Tibial artery (tissue), 4 donors: Measurements from ENCODE around the gene BAG1.
A peak's percentile ranks its signal among the peaks of the same experiment; 100 is the strongest.

Source experiments
- DNase-seq, 2 donors: peaks; one replicate each; pipeline ENCODE4 v3.0.0-alpha.2; 2019
- H3K27ac ChIP-seq, 2 donors: fragments of 200-600 bp; sonication (generic) in 1 of 2; 1 replicate in 1 of 2; 2 replicates in 1 of 2; pipeline ENCODE4 v1.5.1; 2018 to 2019; ENCODE audit warnings: mild to moderate bottlenecking in 1 of 2
- H3K27me3 ChIP-seq, 2 donors: fragments of 200-600 bp; sonication (generic) in 1 of 2; one replicate each; pipeline versions ENCODE4 v1.5.1 to v1.6.0; 2016 to 2019
- H3K36me3 ChIP-seq, 3 donors: fragments of 200-600 bp; sonication (generic) in 2 of 3; one replicate each; pipeline ENCODE4 v1.5.1; 2016 to 2019; ENCODE audit warnings: mild to moderate bottlenecking in 2 of 3
- H3K4me1 ChIP-seq, 4 donors: fragments of 200-600 bp; sonication (generic) in 2 of 4; 1 replicate in 3 of 4; 2 replicates in 1 of 4; pipeline ENCODE4 v1.5.1; 2016 to 2019
- H3K4me3 ChIP-seq, 2 donors: fragments of 200-600 bp; sonication (generic) in 1 of 2; 1 replicate in 1 of 2; 2 replicates in 1 of 2; pipeline ENCODE4 v1.5.1; 2018 to 2019; ENCODE audit warnings: mild to moderate bottlenecking in 2 of 2
- H3K9me3 ChIP-seq, 3 donors: fragments of 200-600 bp; sonication (generic) in 1 of 3; one replicate each; pipeline ENCODE4 v1.5.1; 2016 to 2019
- CTCF ChIP-seq, 2 experiments: fragments of 200-600 bp in 1 of 2; fragments of 450-650 bp in 1 of 2; IDR thresholded peaks; one replicate each; pipeline ENCODE4 v1.5.1; 2017 to 2019; ENCODE audit warnings: antibody characterized with exemption in 2 of 2, mild to moderate bottlenecking in 1 of 2, moderate library complexity in 1 of 2
- intact Hi-C: fragments of 100-400 bp; cut with DNase I; formaldehyde crosslinking; loops from one replicate; pipeline ENCODE4 v1.15.0; 2023; ENCODE audit warnings: low total_unique reads

The BAG1 gene

GRCh38 chr9:33289936-33290246 is 25.4 kb upstream of the BAG1 start:
- TF ChIP-seq CTCF (IDR thresholded peaks at IDR 0.05): no peak
- H3K27me3 ChIP-seq: no peaks in the 10 kb centered on the region
- peak overlapping the region; percentile 98 for H3K27ac ChIP-seq
- no peak for DNase-seq
- H3K4me1 ChIP-seq: peaks cover 0 to 55% (median 31%) of the 10 kb centered on the region in 4 donors
- peak overlapping the region; percentile 74 to 95 for H3K4me3 ChIP-seq
- intact Hi-C loops: no loop called here
- peaks cover 10 to 20% (median 15%) of the 10 kb centered on the region in 3 donors for H3K36me3 ChIP-seq
- H3K9me3 ChIP-seq: no peaks in the 10 kb centered on the region

GRCh38 chr9:33289496-33289895 is 25.0 kb upstream of the BAG1 start:
- no peaks in the 10 kb centered on the region for H3K9me3 ChIP-seq
- DNase-seq: peak in 1 of 2 donors; percentile 69
- intact Hi-C loops: no loop called here
- H3K36me3 ChIP-seq: peaks cover 6 to 16% (median 11%) of the 10 kb centered on the region in 3 donors
- no peaks in the 10 kb centered on the region for H3K27me3 ChIP-seq
- peak overlapping the region; percentile 74 to 95 for H3K4me3 ChIP-seq
- peak overlapping the region; percentile 98 for H3K27ac ChIP-seq
- no peak for TF ChIP-seq CTCF (IDR thresholded peaks at IDR 0.05)
- H3K4me1 ChIP-seq: peaks cover 0 to 51% (median 29%) of the 10 kb centered on the region in 4 donors

GRCh38 chr9:33288828-33289483 is 24.4 kb upstream of the BAG1 start:
- no peaks in the 10 kb centered on the region for H3K9me3 ChIP-seq
- intact Hi-C loops: no loop called here
- H3K36me3 ChIP-seq: peaks cover 3 to 12% (median 8%) of the 10 kb centered on the region in 3 donors
- H3K4me1 ChIP-seq: peaks cover 0 to 47% (median 28%) of the 10 kb centered on the region in 4 donors
- H3K4me3 ChIP-seq: peak overlapping the region; percentile 74 to 95
- peak in 1 of 2 donors; percentile 66 for DNase-seq
- peak overlapping the region; percentile 98 for H3K27ac ChIP-seq
- TF ChIP-seq CTCF (IDR thresholded peaks at IDR 0.05): no peak
- H3K27me3 ChIP-seq: no peaks in the 10 kb centered on the region

GRCh38 chr9:33288235-33288634 is 23.7 kb upstream of the BAG1 start:
- intact Hi-C loops: no loop called here
- peaks cover 0 to 40% (median 26%) of the 10 kb centered on the region in 4 donors for H3K4me1 ChIP-seq
- peak overlapping the region; percentile 98 for H3K27ac ChIP-seq
- no peaks in the 10 kb centered on the region for H3K27me3 ChIP-seq
- no peaks in the 10 kb centered on the region for H3K9me3 ChIP-seq
- H3K36me3 ChIP-seq: peaks cover 5 to 15% (median 12%) of the 10 kb centered on the region in 3 donors
- no peak for TF ChIP-seq CTCF (IDR thresholded peaks at IDR 0.05)
- no peak for DNase-seq
- H3K4me3 ChIP-seq: no peak overlapping the region

- H3K9me3 ChIP-seq: no peaks in the 10 kb centered on the region
- H3K4me1 ChIP-seq: peaks cover 0 to 28% (median 21%) of the 10 kb centered on the region in 4 donors
- peak overlapping the region in 1 of 2 donors; percentile 98 for H3K27ac ChIP-seq
- intact Hi-C loops: no loop called here
- H3K27me3 ChIP-seq: no peaks in the 10 kb centered on the region
- TF ChIP-seq CTCF (IDR thresholded peaks at IDR 0.05): peak; percentile 58 to 59
- no peak overlapping the region for H3K4me3 ChIP-seq
- peak in 1 of 2 donors; percentile 28 for DNase-seq
- H3K36me3 ChIP-seq: peaks cover 12 to 27% (median 22%) of the 10 kb centered on the region in 3 donors
Measured at GRCh38 chr9:33287087-33287490, 22.6 kb upstream of the BAG1 start.
